Heart right ventricle (tissue), 16 donors: ENCODE data around the gene ST6GALNAC3. TPM values are rescaled to one million over a fixed set of nuclear protein-coding genes. Genes with fewer than 3 reads are reported as not detected.

Experiments
- ATAC-seq, 8 donors: fragments of 200-7000 bp; cut with Tn5 transposase; one replicate each; pipeline ENCODE4 v1.9.1; 2020; ENCODE audit warnings: mild to moderate bottlenecking in 8 of 8, moderate library complexity in 8 of 8, moderate number of reproducible peaks in 1 of 8
- DNase-seq, 2 donors: peaks; one replicate each; pipeline ENCODE4 v3.0.0-alpha.2; 2020
- H3K27ac ChIP-seq, 10 donors: fragments of 200-600 bp; sonication (generic) in 2 of 10; one replicate each; pipeline versions ENCODE4 v1.5.0 to v1.8.0; 2020 to 2022; ENCODE audit warnings: mild to moderate bottlenecking in 3 of 10
- H3K27me3 ChIP-seq, 7 donors: fragments of 200-600 bp; one replicate each; pipeline ENCODE4 v1.8.0; 2021 to 2022; ENCODE audit warnings: mild to moderate bottlenecking in 2 of 7
- H3K36me3 ChIP-seq, 9 donors: fragments of 200-600 bp; sonication (generic) in 1 of 9; one replicate each; pipeline versions ENCODE4 v1.5.0 to v1.8.0; 2020 to 2022; ENCODE audit warnings: mild to moderate bottlenecking in 2 of 9
- H3K4me1 ChIP-seq, 9 donors: fragments of 200-600 bp; sonication (generic) in 1 of 9; one replicate each; pipeline versions ENCODE4 v1.5.0 to v1.8.0; 2020 to 2022; ENCODE audit warnings: mild to moderate bottlenecking in 4 of 9
- H3K4me3 ChIP-seq, 10 donors: fragments of 200-600 bp; sonication (generic) in 2 of 10; one replicate each; pipeline versions ENCODE4 v1.5.0 to v1.8.0; 2020 to 2022; ENCODE audit warnings: mild to moderate bottlenecking in 7 of 10, moderate library complexity in 2 of 10
- H3K9me3 ChIP-seq, 11 donors: fragments of 200-600 bp in 10 of 11; sonication (generic) in 2 of 11; one replicate each; pipeline versions ENCODE4 v1.5.0 to v1.8.0; 2013 to 2022; ENCODE audit warnings: mild to moderate bottlenecking in 2 of 11, control low read depth in 1 of 11, moderate library complexity in 1 of 11
- WGBS, 2 donors: extraction: QIAGEN DNeasy Blood & Tissue Kit; methylation state at CpG; one replicate each; pipeline ENCODE4 v1.1.7; 2013; ENCODE audit warnings: inconsistent platforms in 1 of 2; 5-methylcytosine and 5-hydroxymethylcytosine counted together
- intact Hi-C, 10 donors: fragments of 100-400 bp; cut with DNase I; formaldehyde crosslinking; loops; one replicate each; pipeline versions ENCODE4 v1.11.1 to v1.14.2; 2022
- polyA plus RNA-seq, 2 donors: library from polyadenylated mRNA; stranded (reverse); fragments of 200-250 nt; gene quantifications; one replicate each; pipeline ENCODE4 v1.2.3, GENCODE V29; 2013
- total RNA-seq, 10 donors: library from RNA; stranded (reverse); fragmentation: NEBNext Ultra II Directional in 3 of 10; extraction: Animal tissue kit (Norgen Biotek cat#: 25700) in 3 of 10; gene quantifications; one replicate each; pipeline versions ENCODE4 v1.2.1 to v1.2.4, GENCODE V29; 2021 to 2023
- TF ChIP-seq, protein P1 (sequence below), 9 donors: fragments of 200-600 bp; sonication (generic) in 2 of 9; IDR thresholded peaks; one replicate each; pipeline versions ENCODE4 v1.5.0 to v1.8.0; 2021 to 2022; ENCODE audit warnings: antibody characterized with exemption in 9 of 9, mild to moderate bottlenecking in 5 of 9, moderate library complexity in 1 of 9
- donor health status: Arrhythmogenic right ventricular cardiomyopathy.
- donor health status: ischemic (EF 13 %, LVEDD 7.1; RV severe dilation, severe dysfunction).
- donor health status: healthy with polysubstance abuse.
- donor health status: DM: no; HTN: yes; CAD: no.
- donor health status: DM: no; HTN: no; CAD: no.
- donor health status: ischemic (EF 25% LVEDD 6.9; RV normal size, moderate dysfunction).
- donor health status: ischemic (EF 25% LVEDD 5.7; RV mildly dilated, moderate dysfunction).
- donor health status: healthy.
- donor health status: DM: yes; HTN: yes; CAD: no.
- donor health status: Ischemic cardiomyopathy.
- donor health status: ischemic (EF 35%, LVEDD 5.7; RV mildly dilated, moderate dysfunction).
- donor health status: nonischemic (EF 11% LVEDD 7.7; RV severe dilation, severe dysfunction).
- donor health status: DM: yes; HTN: yes; CAD: no.
- donor health status: PGD.
- donor health status: ischemic (EF 29% LVEDD 5.4; RV normal size, mild dysfunction).
- donor health status: nonischemic (EF 23%, LVEDD 6.1; RV moderate dilation, normal function).

The ST6GALNAC3 gene
- total and polyA plus RNA-seq, 12 donors = 2.8 to 10.3 (median 4.8) TPM

DNA sequence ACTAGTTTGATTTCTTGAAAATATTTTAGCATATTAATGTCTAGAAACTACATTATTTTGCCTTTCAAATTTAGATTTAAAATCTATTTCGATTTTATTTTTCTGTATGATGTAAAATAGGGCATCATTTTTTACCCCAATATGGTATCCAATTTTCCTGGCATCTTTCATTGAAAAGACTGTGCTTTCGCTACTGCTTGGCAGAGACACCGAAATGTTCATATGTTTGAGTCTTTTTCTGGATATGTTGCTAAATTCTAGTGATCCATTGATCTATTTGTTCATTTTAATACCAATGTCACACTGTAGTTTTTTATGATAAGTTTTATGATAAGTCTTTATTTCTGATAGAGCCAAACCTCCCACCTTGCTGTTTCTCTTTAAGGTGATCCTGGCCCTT, 24.3 kb downstream of the ST6GALNAC3 start:
- no peak overlapping the region for H3K4me3 ChIP-seq
- no peaks in the 10 kb centered on the region for H3K27me3 ChIP-seq
- H3K36me3 ChIP-seq = no peaks in the 10 kb centered on the region
- no peaks in the 10 kb centered on the region for H3K9me3 ChIP-seq
- 91 to 95% methylated on average over 3 of the region's 3 CpGs for WGBS, 2 donors
- no peak overlapping the region for H3K27ac ChIP-seq
- H3K4me1 ChIP-seq = peaks cover 0 to 14% (median 0%) of the 10 kb centered on the region in 9 donors
- TF ChIP-seq, protein P1, sequence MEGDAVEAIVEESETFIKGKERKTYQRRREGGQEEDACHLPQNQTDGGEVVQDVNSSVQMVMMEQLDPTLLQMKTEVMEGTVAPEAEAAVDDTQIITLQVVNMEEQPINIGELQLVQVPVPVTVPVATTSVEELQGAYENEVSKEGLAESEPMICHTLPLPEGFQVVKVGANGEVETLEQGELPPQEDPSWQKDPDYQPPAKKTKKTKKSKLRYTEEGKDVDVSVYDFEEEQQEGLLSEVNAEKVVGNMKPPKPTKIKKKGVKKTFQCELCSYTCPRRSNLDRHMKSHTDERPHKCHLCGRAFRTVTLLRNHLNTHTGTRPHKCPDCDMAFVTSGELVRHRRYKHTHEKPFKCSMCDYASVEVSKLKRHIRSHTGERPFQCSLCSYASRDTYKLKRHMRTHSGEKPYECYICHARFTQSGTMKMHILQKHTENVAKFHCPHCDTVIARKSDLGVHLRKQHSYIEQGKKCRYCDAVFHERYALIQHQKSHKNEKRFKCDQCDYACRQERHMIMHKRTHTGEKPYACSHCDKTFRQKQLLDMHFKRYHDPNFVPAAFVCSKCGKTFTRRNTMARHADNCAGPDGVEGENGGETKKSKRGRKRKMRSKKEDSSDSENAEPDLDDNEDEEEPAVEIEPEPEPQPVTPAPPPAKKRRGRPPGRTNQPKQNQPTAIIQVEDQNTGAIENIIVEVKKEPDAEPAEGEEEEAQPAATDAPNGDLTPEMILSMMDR (IDR thresholded peaks at IDR 0.05) = no peak
- ATAC-seq = no peak
- DNase-seq = no peak
- intact Hi-C loops = no loop called here

DNA sequence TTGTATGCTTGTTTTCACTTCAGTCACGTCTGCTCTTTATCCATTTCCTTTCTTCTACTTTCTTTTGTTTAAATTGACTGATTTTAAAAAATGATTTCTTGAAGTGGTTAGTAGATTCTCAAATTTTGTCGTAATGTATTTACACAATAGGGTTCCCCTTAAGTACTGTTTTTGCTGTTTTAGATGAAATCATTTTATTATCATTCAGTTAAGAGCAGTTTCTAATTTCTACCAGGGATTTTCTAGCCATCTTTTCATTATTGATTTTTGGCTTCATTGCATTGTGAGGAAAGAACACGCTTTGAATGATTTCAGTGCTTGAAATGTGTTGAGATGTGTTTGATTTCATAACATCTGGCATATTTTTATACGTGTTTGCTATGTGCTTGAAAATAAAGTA, 27.0 kb downstream of the ST6GALNAC3 start:
- intact Hi-C loops = no loop called here
- Histone ChIP-seq H3K36me3 (no peaks in the 10 kb centered on the region), H3K4me3 (no peak overlapping the region), H3K27me3 (no peaks in the 10 kb centered on the region), H3K9me3 (no peaks in the 10 kb centered on the region), H3K27ac (no peak overlapping the region), H3K4me1 (peaks cover 0 to 5% (median 0%) of the 10 kb centered on the region in 9 donors)
- TF ChIP-seq, protein P1 (IDR thresholded peaks at IDR 0.05) = no peak
- no peak for DNase-seq
- 79 to 81% methylated on average over 4 of the region's 4 CpGs for WGBS, 2 donors
- no peak for ATAC-seq

DNA sequence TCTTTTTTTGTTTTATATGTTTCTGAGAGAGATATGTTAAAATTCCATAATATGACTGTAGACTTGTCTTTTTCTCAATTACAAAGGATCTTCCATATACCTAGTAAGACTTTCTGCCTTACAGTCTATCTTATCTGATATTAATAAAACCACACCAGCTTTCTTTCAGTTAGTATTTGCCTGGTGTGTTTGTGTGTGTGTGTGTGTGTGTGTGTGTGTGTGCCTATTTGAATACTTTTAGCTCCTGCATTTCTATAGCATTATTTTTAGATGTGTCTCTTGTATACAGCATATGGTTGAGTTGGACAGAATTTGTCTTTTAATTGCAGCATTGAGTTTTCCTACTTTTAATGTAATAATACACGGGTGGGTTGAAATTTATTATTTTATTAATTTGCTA, 27.5 kb downstream of the ST6GALNAC3 start:
- H3K27ac ChIP-seq = no peak overlapping the region
- no peaks in the 10 kb centered on the region for H3K27me3 ChIP-seq
- no peaks in the 10 kb centered on the region for H3K36me3 ChIP-seq
- no peak overlapping the region for H3K4me3 ChIP-seq
- WGBS, 2 donors = 87 to 90% methylated on average over 1 of the region's 1 CpG
- DNase-seq (no peak), ATAC-seq (no peak)
- peaks cover 0 to 5% (median 0%) of the 10 kb centered on the region in 9 donors for H3K4me1 ChIP-seq
- TF ChIP-seq, protein P1 (IDR thresholded peaks at IDR 0.05) = no peak
- no peaks in the 10 kb centered on the region for H3K9me3 ChIP-seq
- intact Hi-C loops = no loop called here

DNA sequence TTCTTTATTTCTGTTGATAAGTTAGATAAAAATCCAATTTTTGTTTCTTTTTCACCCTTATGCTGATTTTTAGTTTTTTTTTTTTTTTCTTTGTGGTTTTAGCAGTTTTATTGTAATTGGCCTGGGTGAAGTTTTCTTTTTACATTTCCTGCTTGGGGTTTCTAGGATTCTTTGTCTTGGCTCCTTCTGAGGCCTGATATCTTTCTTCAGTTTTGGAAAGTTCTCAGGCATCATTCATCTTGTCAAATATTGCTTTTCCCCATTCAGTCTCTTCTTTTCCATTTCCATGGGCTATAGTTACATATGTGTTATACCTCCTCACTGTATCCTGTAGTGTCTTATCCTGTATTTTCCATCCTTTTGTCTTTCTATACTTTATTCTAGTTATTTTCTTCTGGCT, 28.5 kb downstream of the ST6GALNAC3 start:
- DNase-seq = no peak
- H3K4me3 ChIP-seq = no peak overlapping the region
- intact Hi-C loops = no loop called here
- ATAC-seq = no peak
- H3K9me3 ChIP-seq = no peaks in the 10 kb centered on the region
- no peaks in the 10 kb centered on the region for H3K36me3 ChIP-seq
- TF ChIP-seq, protein P1 (IDR thresholded peaks at IDR 0.05) = no peak
- no peaks in the 10 kb centered on the region for H3K27me3 ChIP-seq
- no peak overlapping the region for H3K27ac ChIP-seq
- H3K4me1 ChIP-seq = peaks cover 0 to 5% (median 0%) of the 10 kb centered on the region in 9 donors
